22Rv1 (cell line): ENCODE measurements around the gene MED23.

ENCODE experiments used
- CTCF ChIP-seq: fragments of 450-650 bp; IDR thresholded peaks from 2 replicates; pipeline ENCODE4 v1.5.1; 2017; ENCODE audit warnings: mild to moderate bottlenecking
- ZFX ChIP-seq: fragments of 450-650 bp; IDR thresholded peaks from 2 replicates; pipeline ENCODE4 v1.6.1; 2017; ENCODE audit warnings: antibody characterized with exemption, borderline replicate concordance

- TF ChIP-seq CTCF = no peak
- no peak for TF ChIP-seq ZFX
These were observed 82.7 kb downstream of the MED23 start for GRCh38 chr6:131545317-131545716.
